H9 (cell line): ENCODE data around the gene ACTN4. TPM values are rescaled to one million over a fixed set of nuclear protein-coding genes. Genes with fewer than 3 reads are reported as not detected.

Source experiments
- DNase-seq: peaks from one replicate; pipeline ENCODE4 v3.0.0-alpha.2; 2017
- H2AFZ ChIP-seq: one replicate; pipeline ENCODE4 v1.6.1; 2013; ENCODE audit warnings: mild to moderate bottlenecking, low read length, control low read depth, moderate library complexity
- H2AK5ac ChIP-seq: 2 replicates; pipeline ENCODE4 v1.6.1; 2013; ENCODE audit warnings: low read length, control low read depth, mixed read lengths; ENCODE audit not compliant: insufficient read length
- H2BK120ac ChIP-seq: one replicate; pipeline ENCODE4 v1.6.1; 2013; ENCODE audit warnings: low read depth, mild to moderate bottlenecking, low read length, control low read depth, inconsistent platforms; ENCODE audit not compliant: poor library complexity, severe bottlenecking
- H2BK12ac ChIP-seq: 2 replicates; pipeline ENCODE4 v1.6.1; 2013; ENCODE audit warnings: low read length, control low read depth, mixed read lengths, low read depth; ENCODE audit not compliant: insufficient read length
- H2BK15ac ChIP-seq: 2 replicates; pipeline ENCODE4 v1.6.1; 2013; ENCODE audit warnings: low read depth, low read length, control low read depth
- H2BK20ac ChIP-seq: one replicate; pipeline ENCODE4 v1.6.1; 2013; ENCODE audit warnings: low read depth, mild to moderate bottlenecking, low read length, control low read depth, inconsistent platforms; ENCODE audit not compliant: poor library complexity, severe bottlenecking
- H2BK5ac ChIP-seq: 2 replicates; pipeline ENCODE4 v1.6.1; 2013; ENCODE audit warnings: low read length, control low read depth, mixed read lengths; ENCODE audit not compliant: insufficient read length
- H3K14ac ChIP-seq: 2 replicates; pipeline ENCODE4 v1.6.1; 2013; ENCODE audit warnings: low read length, control low read depth; ENCODE audit not compliant: insufficient read depth
- H3K18ac ChIP-seq: 2 replicates; pipeline ENCODE4 v1.6.1; 2013; ENCODE audit warnings: low read depth, mild to moderate bottlenecking, mixed read lengths, low read length, control low read depth; ENCODE audit not compliant: insufficient read length
- H3K23ac ChIP-seq: 2 replicates; pipeline ENCODE4 v1.6.1; 2013; ENCODE audit warnings: low read length, control low read depth, mixed read lengths, low read depth; ENCODE audit not compliant: insufficient read length
- H3K23me2 ChIP-seq: 2 replicates; pipeline ENCODE4 v1.6.1; 2013; ENCODE audit warnings: low read depth, mild to moderate bottlenecking, mixed read lengths, low read length, control low read depth; ENCODE audit not compliant: insufficient read length, poor library complexity, severe bottlenecking
- H3K27ac ChIP-seq: 2 replicates; pipeline ENCODE4 v1.5.1; 2013; ENCODE audit warnings: low read length, control low read depth, mixed read lengths, low read depth; ENCODE audit not compliant: insufficient read length
- H3K27me3 ChIP-seq: 2 replicates; pipeline ENCODE4 v1.6.1; 2013; ENCODE audit warnings: low read length, control low read depth, inconsistent platforms; ENCODE audit not compliant: insufficient read depth
- H3K4ac ChIP-seq: 2 replicates; pipeline ENCODE4 v1.6.1; 2013; ENCODE audit warnings: low read depth, mild to moderate bottlenecking, control low read depth, inconsistent platforms, low read length, moderate library complexity
- H3K4me1 ChIP-seq: 2 replicates; pipeline ENCODE4 v1.6.1; 2013; ENCODE audit warnings: low read length, control low read depth, inconsistent platforms; ENCODE audit not compliant: insufficient read depth
- H3K4me2 ChIP-seq: 2 replicates; pipeline ENCODE4 v1.6.1; 2013; ENCODE audit warnings: low read length, control low read depth, mixed read lengths; ENCODE audit not compliant: insufficient read length, insufficient read depth
- H3K56ac ChIP-seq: 2 replicates; pipeline ENCODE4 v1.6.1; 2013; ENCODE audit warnings: low read depth, mild to moderate bottlenecking, mixed read lengths, low read length, control low read depth; ENCODE audit not compliant: insufficient read length
- H3K79me1 ChIP-seq: 2 replicates; pipeline ENCODE4 v1.6.1; 2013; ENCODE audit warnings: low read depth, mild to moderate bottlenecking, moderate library complexity, low read length, control low read depth, inconsistent platforms; ENCODE audit not compliant: insufficient read depth, poor library complexity, severe bottlenecking
- H3K79me2 ChIP-seq: 2 replicates; pipeline ENCODE4 v1.6.1; 2013; ENCODE audit warnings: low read length, control low read depth, inconsistent platforms; ENCODE audit not compliant: insufficient read depth
- H3K9ac ChIP-seq: 2 replicates; pipeline ENCODE4 v1.6.1; 2013; ENCODE audit warnings: low read length, control low read depth, mixed read lengths; ENCODE audit not compliant: insufficient read length; ENCODE audit errors: extremely low read depth
- H3K9me3 ChIP-seq: one replicate; pipeline ENCODE4 v1.6.1; 2013; ENCODE audit warnings: low read depth, low read length, inconsistent platforms; ENCODE audit not compliant: control insufficient read depth
- H3T11ph ChIP-seq: one replicate; pipeline ENCODE4 v1.6.1; 2013; ENCODE audit warnings: mild to moderate bottlenecking, low read length, control low read depth, inconsistent platforms
- H4K20me1 ChIP-seq: one replicate; pipeline ENCODE4 v1.6.1; 2013; ENCODE audit not compliant: control insufficient read depth, insufficient read length, insufficient read depth
- H4K5ac ChIP-seq: 2 replicates; pipeline ENCODE4 v1.6.1; 2013; ENCODE audit warnings: low read depth, mild to moderate bottlenecking, mixed read lengths, low read length, control low read depth; ENCODE audit not compliant: insufficient read length
- H4K8ac ChIP-seq: replicated peaks from 2 replicates; pipeline ENCODE4 v1.6.1; 2013; ENCODE audit warnings: low read length, control low read depth, mixed read lengths, low read depth; ENCODE audit not compliant: insufficient read length
- H4K91ac ChIP-seq: 2 replicates; pipeline ENCODE4 v1.6.1; 2013; ENCODE audit warnings: low read depth, mild to moderate bottlenecking, moderate library complexity, mixed read lengths, low read length, control low read depth; ENCODE audit not compliant: insufficient read length
- H3K27ac Mint-ChIP-seq, 3 experiments: 2 replicates in 2 of 3; 3 replicates in 1 of 3; pipeline ENCODE4 v1.8.0; 2020 to 2021; ENCODE audit warnings: mixed read lengths in 3 of 3, mild to moderate bottlenecking in 1 of 3, moderate library complexity in 1 of 3
- H3K27me3 Mint-ChIP-seq: 2 replicates; pipeline ENCODE4 v1.8.0; 2021; ENCODE audit warnings: low read depth, mild to moderate bottlenecking, moderate library complexity, mixed read lengths
- H3K36me3 Mint-ChIP-seq, 3 experiments: 2 replicates in 2 of 3; 3 replicates in 1 of 3; pipeline ENCODE4 v1.8.0; 2020 to 2021; ENCODE audit warnings: low read depth in 3 of 3, mixed read lengths in 3 of 3; ENCODE audit not compliant: insufficient read depth in 1 of 3
- H3K4me1 Mint-ChIP-seq, 2 experiments: 2 replicates each; pipeline ENCODE4 v1.8.0; 2020; ENCODE audit warnings: mixed read lengths in 2 of 2
- H3K4me3 Mint-ChIP-seq, 2 experiments: 2 replicates in 1 of 2; 3 replicates in 1 of 2; pipeline ENCODE4 v1.8.0; 2020 to 2021; ENCODE audit warnings: mild to moderate bottlenecking in 2 of 2, mixed read lengths in 2 of 2, moderate library complexity in 1 of 2
- H3K9me3 Mint-ChIP-seq, 2 experiments: 2 replicates in 1 of 2; 3 replicates in 1 of 2; pipeline ENCODE4 v1.8.0; 2020; ENCODE audit warnings: mild to moderate bottlenecking in 2 of 2, mixed read lengths in 2 of 2, moderate library complexity in 1 of 2
- WGBS: extraction: QIAGEN DNeasy Blood & Tissue Kit; methylation state at CpG from one replicate; pipeline ENCODE4 v1.1.7; 2013; ENCODE audit warnings: missing lambda C conversion rate, low lambda C conversion rate, mixed read lengths; ENCODE audit not compliant: insufficient read length; ENCODE audit errors: extremely low coverage; 5-methylcytosine and 5-hydroxymethylcytosine counted together
- total RNA-seq: library from RNA; stranded (reverse); gene quantifications from 2 replicates; pipeline ENCODE4 v1.2.1, GENCODE V29; 2021
- TF ChIP-seq, protein P1 (sequence below): fragments of 200-600 bp; sonication (generic); conservative IDR thresholded peaks from 3 replicates; pipeline ENCODE4 v1.8.0; 2021; ENCODE audit warnings: antibody characterized with exemption, mild to moderate bottlenecking

The ACTN4 gene
- total RNA-seq, 1 experiment from 2014 or later = 369 TPM

DNA sequence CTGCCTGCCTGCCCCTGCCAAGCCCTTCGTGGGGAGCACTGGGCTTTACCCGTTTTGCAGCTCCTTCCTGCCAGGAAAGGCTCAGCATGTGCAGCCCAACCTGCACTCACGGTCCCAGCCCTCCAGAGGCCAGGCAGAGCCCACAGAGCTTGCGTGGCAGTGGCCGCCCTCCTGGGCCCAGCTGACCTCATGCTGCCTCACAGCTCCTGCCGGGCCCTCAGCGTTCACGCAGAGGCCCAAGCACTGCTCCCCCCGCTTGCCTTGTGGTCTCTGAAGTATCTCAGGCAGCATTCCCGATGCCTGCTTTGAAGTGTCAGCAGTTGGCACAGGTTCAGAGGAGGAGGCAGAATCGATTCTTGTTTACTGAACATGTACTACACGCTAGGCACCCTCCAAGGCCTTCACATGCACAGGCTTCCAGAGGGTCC is 64.3 kb downstream of the ACTN4 start:
- H3K18ac ChIP-seq = no peak overlapping the region
- no peak overlapping the region for H3K27ac ChIP-seq
- no peaks in the 10 kb centered on the region for H3K4me1 ChIP-seq
- H3K79me1 ChIP-seq = no peaks in the 10 kb centered on the region
- Mint-ChIP-seq H3K4me3 (no peak overlapping the region), H3K27me3 (no peaks in the 10 kb centered on the region; the same call in 1 of the 2 replicates), H3K27ac (no peak overlapping the region), H3K4me1 (no peaks in the 10 kb centered on the region), H3K9me3 (no peaks in the 10 kb centered on the region), H3K36me3 (peaks cover 43 to 83% (median 73%) of the 10 kb centered on the region in 3 experiments)
- H2BK5ac ChIP-seq = no peak overlapping the region
- H3K14ac ChIP-seq = no peak overlapping the region
- H2BK12ac ChIP-seq = no peak overlapping the region
- no peaks in the 10 kb centered on the region for H3K9me3 ChIP-seq
- H3K23me2 ChIP-seq = no peaks in the 10 kb centered on the region
- WGBS = no CpG with 5 or more reads among the region's 12 CpGs
- no peak overlapping the region for H4K8ac ChIP-seq
- no peak for DNase-seq
- no peak overlapping the region for H2BK20ac ChIP-seq
- no peaks in the 10 kb centered on the region for H3K79me2 ChIP-seq
- TF ChIP-seq, protein P1, sequence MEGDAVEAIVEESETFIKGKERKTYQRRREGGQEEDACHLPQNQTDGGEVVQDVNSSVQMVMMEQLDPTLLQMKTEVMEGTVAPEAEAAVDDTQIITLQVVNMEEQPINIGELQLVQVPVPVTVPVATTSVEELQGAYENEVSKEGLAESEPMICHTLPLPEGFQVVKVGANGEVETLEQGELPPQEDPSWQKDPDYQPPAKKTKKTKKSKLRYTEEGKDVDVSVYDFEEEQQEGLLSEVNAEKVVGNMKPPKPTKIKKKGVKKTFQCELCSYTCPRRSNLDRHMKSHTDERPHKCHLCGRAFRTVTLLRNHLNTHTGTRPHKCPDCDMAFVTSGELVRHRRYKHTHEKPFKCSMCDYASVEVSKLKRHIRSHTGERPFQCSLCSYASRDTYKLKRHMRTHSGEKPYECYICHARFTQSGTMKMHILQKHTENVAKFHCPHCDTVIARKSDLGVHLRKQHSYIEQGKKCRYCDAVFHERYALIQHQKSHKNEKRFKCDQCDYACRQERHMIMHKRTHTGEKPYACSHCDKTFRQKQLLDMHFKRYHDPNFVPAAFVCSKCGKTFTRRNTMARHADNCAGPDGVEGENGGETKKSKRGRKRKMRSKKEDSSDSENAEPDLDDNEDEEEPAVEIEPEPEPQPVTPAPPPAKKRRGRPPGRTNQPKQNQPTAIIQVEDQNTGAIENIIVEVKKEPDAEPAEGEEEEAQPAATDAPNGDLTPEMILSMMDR = no peak
- no peak overlapping the region for H2BK120ac ChIP-seq
- H3K4me2 ChIP-seq = no peak overlapping the region
- H3T11ph ChIP-seq = no peak overlapping the region
- H3K4ac ChIP-seq = no peak overlapping the region
- H3K56ac ChIP-seq = no peak overlapping the region
- no peak overlapping the region for H3K23ac ChIP-seq
- H4K5ac ChIP-seq = no peak overlapping the region
- H4K20me1 ChIP-seq = no peaks in the 10 kb centered on the region
- no peaks in the 10 kb centered on the region for H3K27me3 ChIP-seq
- H2AFZ ChIP-seq = no peak overlapping the region
- H2AK5ac ChIP-seq = no peak overlapping the region
- no peak overlapping the region for H4K91ac ChIP-seq
- H2BK15ac ChIP-seq = no peak overlapping the region
- no peak overlapping the region for H3K9ac ChIP-seq
